Stimulated activated CD8-positive, alpha-beta memory T cell treated with anti-CD3 and anti-CD28 coated beads, Interleukin-12 subunit alpha, Interleukin-12 subunit beta, amount 100 ng/mL, for 24 hours (primary cell): Measurements from ENCODE around the gene STK17A.
"Not testable (repeated sequence)": the region's sequence is repeated elsewhere in the genome, so short reads cannot be mapped to it uniquely, and the experiment has no call there.

Experiments used
- DNase-seq: peaks from one replicate; pipeline ENCODE4 v3.0.0-alpha.2; 2020; ENCODE audit errors: extremely low read depth

The STK17A gene

DNA sequence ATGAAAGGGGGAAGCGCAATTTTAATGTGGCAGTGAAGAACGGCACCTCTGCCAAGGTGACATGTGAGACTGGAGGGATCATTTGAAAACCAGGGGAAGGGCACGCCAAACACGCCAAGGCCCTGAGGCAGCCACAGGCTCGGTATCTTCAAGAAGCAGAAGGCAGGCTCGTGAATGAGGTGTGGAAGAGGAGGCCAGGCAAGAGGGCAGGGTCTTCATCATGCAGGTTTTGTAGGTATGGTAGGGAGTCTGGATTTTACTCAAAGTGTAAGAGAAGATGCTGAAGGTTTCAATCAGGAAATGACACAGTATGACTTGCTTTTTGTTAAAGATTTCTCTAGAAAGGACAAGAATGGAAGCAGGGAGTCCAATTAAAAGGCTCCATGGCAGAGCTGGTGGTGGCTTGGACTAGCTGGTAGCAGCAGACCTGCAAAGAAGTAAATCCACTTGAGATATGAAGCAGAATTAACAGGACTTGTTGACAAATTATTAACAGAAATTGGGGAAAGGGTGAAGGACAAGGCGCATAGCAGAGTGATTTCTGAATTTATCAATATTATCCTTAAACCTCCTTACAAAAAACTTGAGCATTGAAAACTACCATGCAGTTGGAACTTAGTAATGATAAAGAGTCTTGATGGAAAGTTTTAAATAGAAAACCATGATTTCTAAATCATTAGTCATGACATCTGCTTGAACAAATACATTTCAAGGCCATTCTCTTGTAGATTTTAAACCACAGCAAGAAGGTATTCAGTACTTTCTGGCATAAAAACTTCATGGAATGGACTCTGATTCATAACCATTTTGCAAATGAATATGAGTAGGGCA lies 76.0 kb downstream of the STK17A start:
- DNase-seq = no peak

DNA sequence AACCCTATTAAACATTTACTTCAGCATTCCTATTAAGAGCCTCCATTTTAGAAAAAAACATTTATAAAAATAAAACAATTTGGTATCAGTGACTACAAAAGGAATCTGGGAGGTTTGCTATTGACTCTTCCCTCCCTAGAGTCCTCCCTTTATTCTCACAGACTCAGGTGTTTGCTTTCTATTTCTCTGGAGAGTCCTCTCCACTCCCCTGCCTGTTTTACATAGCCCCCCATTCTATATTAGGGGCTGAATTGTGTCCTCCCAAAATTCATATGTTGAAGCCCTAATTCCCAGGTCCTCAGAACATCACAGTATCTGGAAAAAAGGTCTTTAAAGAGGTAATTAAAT lies 76.6 kb downstream of the STK17A start:
- no peak for DNase-seq

DNA sequence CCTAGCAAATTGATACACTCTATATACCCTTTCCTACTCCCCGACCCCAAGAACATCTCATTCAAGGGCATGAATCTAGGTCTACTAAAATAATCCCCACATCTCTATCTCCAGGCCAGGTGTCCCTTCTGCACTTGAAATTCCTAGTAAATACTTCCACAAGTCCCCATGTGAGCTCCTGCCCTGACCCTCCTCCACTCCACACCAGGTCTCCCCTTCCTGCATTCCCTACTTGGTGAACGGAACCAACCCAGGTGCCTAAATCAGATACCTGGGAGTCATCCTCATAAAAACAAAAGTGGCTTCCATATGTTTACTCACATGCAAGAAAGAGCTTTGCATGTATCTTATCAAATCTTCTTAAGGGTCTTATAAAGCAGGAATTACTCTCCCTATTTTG lies 77.2 kb downstream of the STK17A start:
- no peak for DNase-seq

DNA sequence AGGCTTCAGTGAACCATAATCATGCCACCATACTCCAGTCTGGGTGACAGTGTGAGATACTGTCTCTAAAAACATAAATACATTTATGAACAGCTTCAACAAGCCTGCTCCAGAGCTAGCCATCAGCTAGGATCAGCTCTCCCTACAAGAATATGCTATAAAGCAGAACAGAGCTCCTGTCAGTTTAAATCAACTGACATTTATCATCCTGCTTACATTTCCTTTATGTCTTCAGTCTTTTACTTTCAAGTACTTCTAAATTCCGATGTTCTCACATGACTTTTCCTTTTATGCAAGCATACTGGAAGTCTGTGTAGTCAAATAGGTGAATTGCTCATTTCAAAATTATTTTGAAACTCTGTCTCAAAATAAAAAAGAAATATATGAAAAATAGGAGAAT lies 81.8 kb downstream of the STK17A start:
- DNase-seq = no peak

- no peak for DNase-seq
These were observed 84.0 kb downstream of the STK17A start for GRCh38 chr7:43666938-43667337.

GRCh38 chr7:43668035-43668434 lies 85.1 kb downstream of the STK17A start:
- DNase-seq = no peak

DNA sequence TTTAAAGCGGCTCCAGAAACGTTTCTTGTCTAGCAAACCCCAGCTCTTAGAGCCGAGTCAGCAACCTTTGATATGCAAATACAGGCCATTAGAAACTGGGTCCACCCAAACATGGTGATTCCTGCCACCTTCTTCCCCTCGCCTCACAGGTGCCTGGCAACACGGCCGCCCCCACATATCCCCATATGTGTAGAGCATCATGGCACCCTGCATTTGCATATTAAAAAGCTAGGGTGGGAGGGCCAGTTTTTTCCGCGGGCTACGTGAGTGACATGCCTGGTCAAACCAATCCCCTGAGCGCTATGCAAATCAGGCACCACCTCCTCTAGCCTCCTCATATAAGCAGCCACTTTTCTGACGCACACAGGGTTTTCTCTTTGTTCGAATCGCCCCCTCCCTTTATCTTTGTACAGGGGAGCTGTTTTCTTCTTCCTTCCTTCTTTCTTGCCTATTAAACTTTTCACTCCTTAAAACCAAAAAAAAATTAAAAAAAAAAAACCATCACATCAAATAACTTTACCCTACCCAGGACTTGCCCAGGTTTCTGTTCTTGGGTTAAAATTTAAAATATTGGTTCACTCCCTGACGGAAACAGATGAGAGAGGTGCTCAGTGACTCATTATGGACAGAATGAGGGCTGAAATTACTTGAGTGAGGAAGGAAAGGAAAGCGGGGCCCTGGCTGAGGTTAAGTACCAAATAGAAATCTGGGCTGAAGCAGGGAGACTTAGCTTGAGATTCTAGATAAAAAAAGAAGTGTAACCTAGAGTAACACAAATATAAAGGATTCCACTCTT lies 86.6 kb downstream of the STK17A start:
- no peak for DNase-seq

DNA sequence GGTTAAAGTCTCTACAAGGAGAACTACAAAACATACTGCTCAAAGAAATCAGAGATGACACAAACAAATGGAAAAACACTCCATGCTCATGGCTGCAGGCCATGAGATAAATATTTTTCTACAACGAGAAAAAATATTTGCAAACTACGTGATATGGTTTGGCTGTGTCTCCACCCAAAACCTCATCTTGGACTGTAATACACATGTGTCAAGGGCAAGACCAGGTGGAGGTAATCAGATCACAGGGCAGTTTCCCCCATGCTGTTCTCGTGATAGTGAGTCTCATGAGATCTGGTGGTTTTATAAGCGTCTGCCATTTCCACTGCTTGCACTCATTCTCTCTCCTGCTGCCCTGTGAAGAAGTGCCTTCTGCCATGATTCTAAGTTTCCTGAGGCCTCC lies 88.6 kb downstream of the STK17A start:
- no peak for DNase-seq

- DNase-seq = not testable (repeated sequence)
These were observed 90.5 kb downstream of the STK17A start for GRCh38 chr7:43673243-43673976.

DNA sequence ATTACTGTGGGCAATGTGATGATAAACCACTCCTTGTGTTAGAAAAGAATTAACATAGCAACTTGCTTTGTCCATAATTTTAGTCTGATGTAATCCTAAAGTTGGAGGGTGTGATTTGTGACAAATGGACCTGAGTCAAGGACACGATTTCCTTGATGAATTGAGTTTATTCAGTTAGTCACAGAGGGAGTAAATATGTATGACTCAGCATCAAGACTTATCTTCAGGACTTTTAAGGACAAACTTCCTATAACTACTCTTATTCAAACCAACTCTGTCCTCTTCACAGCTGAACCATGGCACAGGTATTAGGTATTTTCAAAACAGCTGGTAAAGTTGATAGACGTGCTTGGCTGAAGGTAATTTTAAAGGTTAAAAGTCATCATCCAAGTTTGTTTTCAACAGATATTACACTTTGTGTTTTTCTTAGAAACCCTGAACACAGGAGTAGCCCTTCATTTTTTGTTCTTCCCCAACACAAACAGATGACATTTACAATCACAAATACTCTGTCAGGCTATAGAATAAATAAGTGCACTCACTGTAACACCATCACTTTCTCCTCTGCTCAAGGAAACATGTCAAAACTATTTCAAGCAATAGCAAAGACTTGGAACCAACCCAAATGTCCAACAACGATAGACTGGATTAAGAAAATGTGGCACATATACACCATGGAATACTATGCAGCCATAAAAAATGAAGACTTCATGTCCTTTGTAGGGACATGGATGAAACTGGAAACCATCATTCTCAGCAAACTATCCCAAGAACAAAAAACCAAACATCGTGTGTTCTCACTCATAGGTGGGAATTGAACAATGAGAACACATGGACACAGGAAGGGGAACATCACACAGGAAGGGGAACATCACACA lies 91.9 kb downstream of the STK17A start:
- DNase-seq = no peak
